SH-SY5Y (cell line): ENCODE results near the gene RBBP6.

ENCODE experiments used
- GATA2 ChIP-seq: IDR thresholded peaks from 2 replicates; pipeline ENCODE4 v1.6.1; 2011; ENCODE audit warnings: mild to moderate bottlenecking, low read depth, low read length
- GATA3 ChIP-seq: IDR thresholded peaks from 2 replicates; pipeline ENCODE4 v1.6.1; 2011; ENCODE audit warnings: low read depth, mild to moderate bottlenecking, low read length, moderate library complexity

DNA sequence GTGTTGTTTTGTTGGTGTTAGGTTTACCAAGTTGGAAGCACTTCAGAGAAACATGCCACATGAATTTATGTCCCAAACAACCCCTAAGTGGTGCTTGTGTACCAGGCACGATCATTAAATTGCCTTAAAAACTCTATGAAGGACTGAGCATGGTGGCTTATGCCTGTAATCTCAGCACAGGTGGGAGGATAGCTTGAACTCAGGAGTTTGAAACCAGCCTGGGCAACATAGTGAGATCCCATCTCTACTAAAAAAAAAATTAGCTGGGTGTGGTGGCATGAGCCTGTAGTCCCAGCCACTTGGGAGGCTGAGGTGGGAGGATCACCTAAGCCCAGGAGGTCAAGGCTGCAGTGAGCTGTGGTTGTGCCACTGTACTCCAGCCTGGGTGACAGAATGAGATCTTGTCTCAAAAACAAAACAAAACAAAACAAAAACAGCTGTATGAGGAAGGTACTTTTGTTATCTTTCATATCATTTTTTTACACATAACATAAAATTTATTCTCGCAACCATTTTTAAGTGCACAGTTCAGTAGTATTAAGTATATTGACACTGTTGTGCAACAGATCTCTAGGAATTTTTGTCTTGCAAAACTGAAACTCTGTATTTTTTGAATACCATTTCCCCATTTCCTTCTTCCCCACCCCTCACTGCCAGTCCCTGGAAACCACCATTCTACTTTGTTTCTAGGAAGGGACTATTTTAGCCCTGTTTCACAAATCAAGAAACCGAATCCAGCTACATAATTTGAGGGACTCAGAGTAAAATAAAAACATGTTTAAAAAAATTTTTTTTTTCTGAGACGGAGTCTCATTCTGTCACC lies 14.3 kb upstream of the RBBP6 start:
- TF ChIP-seq GATA3 = no peak
- no peak for TF ChIP-seq GATA2
